ENCODE data around the gene NEAT1. TPM values are rescaled to one million over a fixed set of nuclear protein-coding genes. Genes with fewer than 3 reads are reported as not detected.

Gene NEAT1
- total and polyA plus RNA-seq, 8 donors: 295 to 2,770 (median 695) TPM

DNA sequence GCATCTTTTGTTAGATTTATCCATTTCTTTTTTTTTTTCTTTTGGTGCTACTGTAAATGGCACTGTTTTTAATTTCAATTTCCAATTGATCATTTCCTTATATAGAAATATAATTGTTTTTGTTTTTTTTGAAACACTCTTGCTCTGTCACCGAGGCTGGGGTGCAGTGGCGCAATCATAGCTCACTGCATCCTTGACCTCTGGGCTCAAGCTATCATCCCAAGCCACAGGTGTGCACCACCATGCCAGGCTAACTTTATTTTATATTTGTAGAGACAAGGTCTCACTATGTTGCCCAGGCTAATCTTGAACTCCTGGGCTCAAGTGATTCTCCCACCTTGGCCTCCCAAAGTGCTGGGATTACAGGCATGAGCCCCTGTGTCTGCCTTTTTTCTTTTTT is 19.8 kb upstream of the NEAT1 start:
- 65 to 67% methylated on average over 2 of the region's 2 CpGs for WGBS, 2 donors
- no peaks in the 10 kb centered on the region for H3K27me3 ChIP-seq
- H3K27ac ChIP-seq: no peak overlapping the region
- H3K4me1 ChIP-seq: no peaks in the 10 kb centered on the region
- ATAC-seq (no peak), FAIRE-seq (no peak), DNase-seq (no peak)
- intact Hi-C loops (cut with DNase I): no loop called here
- TF ChIP-seq, protein P1, sequence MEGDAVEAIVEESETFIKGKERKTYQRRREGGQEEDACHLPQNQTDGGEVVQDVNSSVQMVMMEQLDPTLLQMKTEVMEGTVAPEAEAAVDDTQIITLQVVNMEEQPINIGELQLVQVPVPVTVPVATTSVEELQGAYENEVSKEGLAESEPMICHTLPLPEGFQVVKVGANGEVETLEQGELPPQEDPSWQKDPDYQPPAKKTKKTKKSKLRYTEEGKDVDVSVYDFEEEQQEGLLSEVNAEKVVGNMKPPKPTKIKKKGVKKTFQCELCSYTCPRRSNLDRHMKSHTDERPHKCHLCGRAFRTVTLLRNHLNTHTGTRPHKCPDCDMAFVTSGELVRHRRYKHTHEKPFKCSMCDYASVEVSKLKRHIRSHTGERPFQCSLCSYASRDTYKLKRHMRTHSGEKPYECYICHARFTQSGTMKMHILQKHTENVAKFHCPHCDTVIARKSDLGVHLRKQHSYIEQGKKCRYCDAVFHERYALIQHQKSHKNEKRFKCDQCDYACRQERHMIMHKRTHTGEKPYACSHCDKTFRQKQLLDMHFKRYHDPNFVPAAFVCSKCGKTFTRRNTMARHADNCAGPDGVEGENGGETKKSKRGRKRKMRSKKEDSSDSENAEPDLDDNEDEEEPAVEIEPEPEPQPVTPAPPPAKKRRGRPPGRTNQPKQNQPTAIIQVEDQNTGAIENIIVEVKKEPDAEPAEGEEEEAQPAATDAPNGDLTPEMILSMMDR (IDR thresholded peaks at IDR 0.05): no peak
- H3K36me3 ChIP-seq: peaks cover 5 to 57% (median 26%) of the 10 kb centered on the region in 3 donors
- no peaks in the 10 kb centered on the region for H3K9me3 ChIP-seq
- H3K4me3 ChIP-seq: no peak overlapping the region

DNA sequence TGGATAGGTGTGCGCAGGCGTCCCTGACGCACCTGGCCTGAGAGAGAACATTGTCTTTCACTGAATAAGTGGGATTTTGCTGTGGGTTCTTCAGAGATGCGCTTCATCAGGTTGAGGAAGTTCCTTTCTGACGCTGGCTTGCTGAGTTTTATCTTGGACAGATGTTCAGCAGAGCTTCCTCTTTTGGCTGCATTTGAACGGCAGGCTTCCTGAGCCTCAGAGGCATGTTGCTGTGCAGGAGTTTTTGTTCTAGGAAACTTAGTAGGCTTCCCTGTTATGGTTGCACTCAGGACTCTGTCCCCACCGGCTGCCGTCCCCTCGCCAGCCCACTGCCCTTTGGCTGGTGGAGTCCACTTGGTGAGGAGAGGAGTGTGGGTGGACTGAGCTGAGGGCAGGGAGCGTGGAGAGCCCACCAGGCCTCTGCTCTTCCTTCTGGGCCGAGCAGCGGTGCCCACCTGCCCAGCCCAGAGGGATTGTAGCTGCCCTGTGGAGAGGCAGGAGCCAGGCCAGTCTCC is 18.9 kb upstream of the NEAT1 start:
- peaks cover 5 to 51% (median 22%) of the 10 kb centered on the region in 3 donors for H3K36me3 ChIP-seq
- intact Hi-C loops (cut with DNase I): no loop called here
- 84 to 88% methylated on average over 12 of the region's 12 CpGs for WGBS, 2 donors
- H3K4me3 ChIP-seq: no peak overlapping the region
- H3K9me3 ChIP-seq: no peaks in the 10 kb centered on the region
- DNase-seq (no peak), FAIRE-seq (no peak), ATAC-seq (peak in 3 of 4 donors; percentile 8 to 58 (median 24))
- no peak overlapping the region for H3K27ac ChIP-seq
- H3K27me3 ChIP-seq: no peaks in the 10 kb centered on the region
- no peaks in the 10 kb centered on the region for H3K4me1 ChIP-seq
- TF ChIP-seq, protein P1 (IDR thresholded peaks at IDR 0.05): no peak

DNA sequence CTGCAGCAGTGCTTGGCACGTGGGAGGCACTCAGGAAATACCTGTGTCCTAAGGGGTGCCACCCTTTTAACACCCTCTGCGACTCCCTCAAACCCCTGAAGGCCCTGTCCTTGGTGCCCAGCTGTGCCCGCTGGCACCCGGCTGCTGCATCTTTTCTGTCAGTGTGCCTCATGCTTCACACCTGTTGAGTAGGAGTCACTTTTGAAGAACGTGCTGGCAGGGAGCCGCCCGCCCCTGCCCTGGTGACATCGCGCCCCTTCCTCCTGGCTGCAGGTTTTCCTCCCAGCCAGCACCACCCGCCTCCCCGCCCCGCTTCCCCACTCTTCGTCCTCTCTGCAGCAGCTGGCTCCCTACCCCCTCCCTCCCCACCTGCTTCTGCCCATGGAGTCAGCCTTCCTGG is 18.4 kb upstream of the NEAT1 start:
- TF ChIP-seq, protein P1 (IDR thresholded peaks at IDR 0.05): no peak
- H3K9me3 ChIP-seq: no peaks in the 10 kb centered on the region
- H3K4me1 ChIP-seq: no peaks in the 10 kb centered on the region
- DNase-seq (peak in 1 of 6 donors; percentile 44), ATAC-seq (no peak), FAIRE-seq (no peak)
- no peak overlapping the region for H3K27ac ChIP-seq
- intact Hi-C loops (cut with DNase I): no loop called here
- H3K27me3 ChIP-seq: no peaks in the 10 kb centered on the region
- no peak overlapping the region for H3K4me3 ChIP-seq
- H3K36me3 ChIP-seq: peaks cover 5 to 53% (median 20%) of the 10 kb centered on the region in 3 donors
- 86 to 91% methylated on average over 13 of the region's 13 CpGs for WGBS, 2 donors

DNA sequence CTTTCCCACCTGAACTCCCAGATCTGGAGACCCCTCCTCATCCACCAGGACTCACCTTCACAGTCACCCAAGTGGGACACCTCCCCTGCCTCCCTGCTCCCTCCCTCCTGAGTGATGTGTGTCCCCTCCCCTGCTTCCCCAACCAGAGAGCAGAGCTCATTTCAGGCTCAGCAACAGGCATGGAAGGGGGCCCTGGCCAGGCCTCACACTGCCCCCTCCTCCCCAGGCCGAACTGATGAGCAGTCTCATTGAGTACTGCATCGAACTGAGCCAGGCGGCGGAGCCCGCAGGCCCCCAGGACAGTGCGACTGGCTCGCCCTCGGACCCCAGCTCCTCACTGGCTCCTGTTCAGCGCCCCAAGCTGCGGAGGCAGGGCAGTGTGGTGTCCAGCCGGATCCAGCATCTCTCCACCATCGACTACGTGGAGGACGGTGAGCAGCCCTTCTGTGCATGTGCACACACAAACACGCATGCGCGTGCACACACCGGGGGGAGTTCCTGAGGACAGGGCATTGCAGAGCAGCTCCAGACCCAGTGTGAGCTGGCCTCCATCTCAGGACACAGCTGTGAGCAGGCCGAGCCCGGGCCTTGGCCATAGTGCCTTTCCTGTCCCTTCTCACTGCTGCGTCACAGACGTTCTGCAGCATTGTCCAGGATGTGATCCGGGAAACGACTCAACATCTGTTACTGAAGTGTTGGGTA is 17.8 kb upstream of the NEAT1 start:
- Histone ChIP-seq H3K36me3 (peaks cover 5 to 51% (median 18%) of the 10 kb centered on the region in 3 donors), H3K4me1 (no peaks in the 10 kb centered on the region), H3K27ac (no peak overlapping the region), H3K9me3 (no peaks in the 10 kb centered on the region), H3K4me3 (no peak overlapping the region), H3K27me3 (no peaks in the 10 kb centered on the region)
- TF ChIP-seq, protein P1 (IDR thresholded peaks at IDR 0.05): no peak
- ATAC-seq (peak in 1 of 4 donors; percentile 14), DNase-seq (peak in 2 of 6 donors; percentile 31 to 55), FAIRE-seq (no peak)
- 92 to 94% methylated on average over 24 of the region's 24 CpGs for WGBS, 2 donors
- intact Hi-C loops (cut with DNase I): no loop called here

Data from pancreas (tissue), 10 donors.